BJ (cell line): ENCODE measurements around the gene LAMA2. TPM values are rescaled to one million over a fixed set of nuclear protein-coding genes. Genes with fewer than 3 reads are reported as not detected.

Source experiments
- CTCF ChIA-PET: fragments of 350-600 bp; formaldehyde crosslinking; extraction: SDS; loops from one replicate; lab custom pipeline; 2021; ENCODE audit warnings: antibody characterized with exemption, inconsistent platforms; lab: Yijun Ruan, JAX
- POLR2A ChIA-PET: fragments of 300-600 bp; sonication (Branson Sonifier 250); formaldehyde crosslinking; extraction: SDS; loops from one replicate; lab custom pipeline; 2021; ENCODE audit warnings: antibody characterized with exemption; lab: Charles Lee
- DNase-seq: peaks from one replicate; pipeline ENCODE4 v3.0.0-alpha.2; 2011; ENCODE audit warnings: low read depth
- H3K27me3 ChIP-seq: 2 replicates; pipeline ENCODE4 v1.6.0; 2011; ENCODE audit warnings: low read length; ENCODE audit not compliant: control insufficient read depth, insufficient read depth
- H3K36me3 ChIP-seq: 2 replicates; pipeline ENCODE4 v1.5.1; 2011; ENCODE audit warnings: low read length; ENCODE audit not compliant: control insufficient read depth, insufficient read depth
- H3K4me3 ChIP-seq: 2 replicates; pipeline ENCODE4 v1.5.1; 2011; ENCODE audit warnings: low read depth, mild to moderate bottlenecking, control low read depth, low read length
- CTCF ChIP-seq: IDR thresholded peaks from 2 replicates; pipeline ENCODE4 v1.5.1; 2011; ENCODE audit warnings: low read depth, mild to moderate bottlenecking, control low read depth, inconsistent platforms, low read length, moderate library complexity; ENCODE audit not compliant: insufficient read depth
- polyA plus RNA-seq: library from polyadenylated mRNA; depleted of rRNA; stranded (reverse); fragments of >200 nt; gene quantifications from 2 replicates; pipeline ENCODE4 v1.2.3, GENCODE V29; 2011

The LAMA2 gene
- polyA plus RNA-seq, 1 experiment: 50.0 TPM

GRCh38 chr6:129455126-129455769, 572.3 kb downstream of the LAMA2 start:
- ChIA-PET CTCF (interaction anchor here (1.0 kb wide), 1 partner anchor 10 kb away, joined by 3 read pairs; no protein-coding TSS in a partner anchor), POLR2A (interaction anchor here (0.6 kb wide), 1 partner anchor 919 kb away, joined by 7 read pairs; no protein-coding TSS in a partner anchor)
- Histone ChIP-seq H3K36me3 (no peaks in the 10 kb centered on the region), H3K27me3 (no peaks in the 10 kb centered on the region), H3K4me3 (no peak overlapping the region)
- TF ChIP-seq CTCF: no peak
- DNase-seq: no peak

GRCh38 chr6:129460221-129460620, 577.3 kb downstream of the LAMA2 start:
- H3K27me3 ChIP-seq: no peaks in the 10 kb centered on the region
- H3K36me3 ChIP-seq: no peaks in the 10 kb centered on the region
- CTCF ChIA-PET: no interaction called here
- no peak for TF ChIP-seq CTCF
- no peak overlapping the region for H3K4me3 ChIP-seq
- POLR2A ChIA-PET: no interaction called here
- no peak for DNase-seq

- TF ChIP-seq CTCF: no peak
- Histone ChIP-seq H3K27me3 (no peaks in the 10 kb centered on the region), H3K4me3 (no peak overlapping the region), H3K36me3 (no peaks in the 10 kb centered on the region; the same call in 1 of the 2 replicates)
- CTCF ChIA-PET: no interaction called here
- DNase-seq: no peak
- POLR2A ChIA-PET: no interaction called here
Measured at GRCh38 chr6:129469070-129469662, 586.2 kb downstream of the LAMA2 start.

GRCh38 chr6:129472239-129472638, 589.3 kb downstream of the LAMA2 start:
- H3K4me3 ChIP-seq: no peak overlapping the region
- POLR2A ChIA-PET: no interaction called here
- no peak for TF ChIP-seq CTCF
- CTCF ChIA-PET: interaction anchor here (1.4 kb wide), 1 partner anchor 27 kb away, joined by 3 read pairs; no protein-coding TSS in a partner anchor
- H3K36me3 ChIP-seq: no peaks in the 10 kb centered on the region
- H3K27me3 ChIP-seq: no peaks in the 10 kb centered on the region
- DNase-seq: no peak

- no peaks in the 10 kb centered on the region for H3K27me3 ChIP-seq
- no peak for TF ChIP-seq CTCF
- H3K36me3 ChIP-seq: no peaks in the 10 kb centered on the region
- DNase-seq: no peak
- CTCF ChIA-PET: interaction anchor here (1.4 kb wide), 1 partner anchor 26 kb away, joined by 3 read pairs; no protein-coding TSS in a partner anchor
- POLR2A ChIA-PET: no interaction called here
- H3K4me3 ChIP-seq: no peak overlapping the region
Measured at GRCh38 chr6:129473546-129473945, 590.6 kb downstream of the LAMA2 start.
